Measurements from ENCODE around the gene ZBTB1.

- TF ChIP-seq EZH2 (IDR thresholded peaks at IDR 0.05; ENCODE audit: borderline replicate concordance, control insufficient read depth, low read depth, low read length) (no peak), FOS (IDR thresholded peaks at IDR 0.05; ENCODE audit: borderline replicate concordance, extremely low read depth, insufficient read length) (no peak), YY1 (IDR thresholded peaks at IDR 0.05; ENCODE audit: low read depth, low read length) (no peak), RFX5 (IDR thresholded peaks at IDR 0.05; ENCODE audit: low read depth, low read length) (no peak), NFYA (IDR thresholded peaks at IDR 0.05; ENCODE audit: borderline replicate concordance, low read depth, low read length) (no peak), POLR2A (IDR thresholded peaks at IDR 0.05; ENCODE audit: low read depth, low read length) (no peak), ASH2L (IDR thresholded peaks at IDR 0.05; ENCODE audit: borderline replicate concordance, low read depth) (no peak), ATF2 (IDR thresholded peaks at IDR 0.05; ENCODE audit: low read length) (no peak)
- TF ChIP-seq, protein P1, sequence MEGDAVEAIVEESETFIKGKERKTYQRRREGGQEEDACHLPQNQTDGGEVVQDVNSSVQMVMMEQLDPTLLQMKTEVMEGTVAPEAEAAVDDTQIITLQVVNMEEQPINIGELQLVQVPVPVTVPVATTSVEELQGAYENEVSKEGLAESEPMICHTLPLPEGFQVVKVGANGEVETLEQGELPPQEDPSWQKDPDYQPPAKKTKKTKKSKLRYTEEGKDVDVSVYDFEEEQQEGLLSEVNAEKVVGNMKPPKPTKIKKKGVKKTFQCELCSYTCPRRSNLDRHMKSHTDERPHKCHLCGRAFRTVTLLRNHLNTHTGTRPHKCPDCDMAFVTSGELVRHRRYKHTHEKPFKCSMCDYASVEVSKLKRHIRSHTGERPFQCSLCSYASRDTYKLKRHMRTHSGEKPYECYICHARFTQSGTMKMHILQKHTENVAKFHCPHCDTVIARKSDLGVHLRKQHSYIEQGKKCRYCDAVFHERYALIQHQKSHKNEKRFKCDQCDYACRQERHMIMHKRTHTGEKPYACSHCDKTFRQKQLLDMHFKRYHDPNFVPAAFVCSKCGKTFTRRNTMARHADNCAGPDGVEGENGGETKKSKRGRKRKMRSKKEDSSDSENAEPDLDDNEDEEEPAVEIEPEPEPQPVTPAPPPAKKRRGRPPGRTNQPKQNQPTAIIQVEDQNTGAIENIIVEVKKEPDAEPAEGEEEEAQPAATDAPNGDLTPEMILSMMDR (IDR thresholded peaks at IDR 0.05 in 2 of 3, conservative IDR thresholded peaks at IDR 0.05 in 1 of 3; ENCODE audit: control insufficient read depth in 2 of 3, extremely low read depth in 1 of 3, insufficient read depth in 1 of 3, low read depth in 3 of 3, low read length in 3 of 3) = no peak
Observed at GRCh38 chr14:64566651-64567122, 62.1 kb downstream of the ZBTB1 start.

All from GM12878 (cell line).